ENCODE data around the gene EEPD1. TPM values are rescaled to one million over a fixed set of nuclear protein-coding genes. Genes with fewer than 3 reads are reported as not detected.

Gene EEPD1
- total and polyA plus RNA-seq, 12 donors = 6.0 to 29.0 (median 9.4) TPM

DNA sequence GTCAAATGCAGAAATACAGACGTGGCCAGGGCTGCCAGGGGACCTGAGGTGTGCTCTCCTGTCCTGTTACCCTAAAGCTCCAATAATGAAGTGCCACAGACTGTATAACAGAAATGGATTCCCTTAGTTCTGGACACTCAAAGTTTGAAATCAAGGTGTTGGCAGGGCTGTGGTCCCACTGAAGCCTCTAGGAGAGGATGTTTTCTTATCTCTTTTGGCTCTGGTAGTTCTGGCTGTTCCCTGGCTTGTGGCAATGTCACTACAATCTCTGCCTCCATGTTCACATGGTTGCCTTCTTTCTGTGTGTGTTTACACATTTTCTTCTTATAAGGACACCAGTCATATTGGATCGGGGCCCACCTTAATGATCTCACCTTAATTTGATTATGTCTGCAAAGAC, 15.3 kb upstream of the EEPD1 start:
- Histone ChIP-seq H3K36me3 (replicated peaks in 1 of 2) (no peaks in the 10 kb centered on the region), H3K4me1 (replicated peaks in 1 of 2) (no peaks in the 10 kb centered on the region), H3K4me3 (no peak overlapping the region), H3K27ac (no peak overlapping the region), H3K9me3 (replicated peaks in 1 of 3) (no peaks in the 10 kb centered on the region), H3K27me3 (no peaks in the 10 kb centered on the region)
- DNase-seq = no peak
- WGBS, 4 donors = 50 to 89% (median 72%) methylated on average over 2 of the region's 2 CpGs
- intact Hi-C loops (cut with DNase I) = no loop called here
- TF ChIP-seq CTCF (IDR thresholded peaks at IDR 0.05) (no peak), POLR2A (IDR thresholded peaks at IDR 0.05) (no peak)

- H3K27ac ChIP-seq = no peak overlapping the region
- no peak overlapping the region for H3K4me3 ChIP-seq
- no peaks in the 10 kb centered on the region for H3K4me1 ChIP-seq (replicated peaks in 1 of 2)
- WGBS, 4 donors = 83 to 89% (median 88%) methylated on average over 5 of the region's 5 CpGs
- H3K9me3 ChIP-seq (replicated peaks in 1 of 3) = no peaks in the 10 kb centered on the region
- H3K36me3 ChIP-seq (replicated peaks in 1 of 2) = no peaks in the 10 kb centered on the region
- intact Hi-C loops (cut with DNase I) = no loop called here
- TF ChIP-seq POLR2A (IDR thresholded peaks at IDR 0.05) (no peak), CTCF (IDR thresholded peaks at IDR 0.05) (no peak)
- H3K27me3 ChIP-seq = no peaks in the 10 kb centered on the region
- DNase-seq = no peak
Measured at GRCh38 chr7:36138209-36138608, 14.8 kb upstream of the EEPD1 start.

DNA sequence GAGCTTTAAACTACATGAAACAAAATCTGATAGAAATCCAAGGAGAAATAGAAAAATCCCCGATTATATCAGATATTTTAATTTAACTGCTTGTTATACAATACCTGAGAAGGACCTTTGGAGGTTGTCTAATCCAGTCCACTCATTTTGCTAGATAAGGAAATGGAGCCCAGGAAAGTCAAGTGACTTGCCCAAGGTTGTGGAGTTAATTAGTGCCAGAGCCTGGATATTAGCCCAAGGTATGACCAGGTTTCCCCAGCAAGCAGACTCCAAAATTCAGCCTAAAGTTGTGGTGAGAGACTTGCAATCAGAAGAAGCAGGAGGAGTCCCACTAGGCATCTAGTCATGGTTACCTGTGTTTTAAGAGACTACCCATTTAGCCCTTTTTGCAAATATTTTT, 11.7 kb upstream of the EEPD1 start:
- H3K27ac ChIP-seq = no peak overlapping the region
- no peak overlapping the region for H3K4me3 ChIP-seq
- no peaks in the 10 kb centered on the region for H3K36me3 ChIP-seq (replicated peaks in 1 of 2)
- H3K27me3 ChIP-seq = no peaks in the 10 kb centered on the region
- no peaks in the 10 kb centered on the region for H3K9me3 ChIP-seq (replicated peaks in 1 of 3)
- DNase-seq = no peak
- intact Hi-C loops (cut with DNase I) = no loop called here
- peaks cover 0 to 5% of the 10 kb centered on the region in 2 donors for H3K4me1 ChIP-seq (replicated peaks in 1 of 2)
- no peak for TF ChIP-seq POLR2A (IDR thresholded peaks at IDR 0.05)
- no peak for TF ChIP-seq CTCF (IDR thresholded peaks at IDR 0.05)
- WGBS, 4 donors = 46 to 54% (median 50%) methylated on average over 1 of the region's 1 CpG

- Histone ChIP-seq H3K4me3 (no peak overlapping the region), H3K4me1 (replicated peaks in 1 of 2) (peaks cover 0 to 5% of the 10 kb centered on the region in 2 donors), H3K36me3 (replicated peaks in 1 of 2) (no peaks in the 10 kb centered on the region), H3K27ac (no peak overlapping the region), H3K9me3 (replicated peaks in 1 of 3) (no peaks in the 10 kb centered on the region), H3K27me3 (no peaks in the 10 kb centered on the region)
- no peak for DNase-seq
- TF ChIP-seq CTCF (IDR thresholded peaks at IDR 0.05) (no peak), POLR2A (IDR thresholded peaks at IDR 0.05) (no peak)
- intact Hi-C loops (cut with DNase I) = no loop called here
Measured at GRCh38 chr7:36141850-36142249, 11.2 kb upstream of the EEPD1 start.
